Adrenal gland (tissue), 5 donors: ENCODE data around the gene MFAP2.

Experiments
- POLR2A ChIP-seq, 2 donors: fragments of 450-650 bp; IDR thresholded peaks; one replicate each; pipeline ENCODE4 v1.6.1; 2017; ENCODE audit warnings: antibody characterized with exemption in 2 of 2, mild to moderate bottlenecking in 2 of 2, moderate library complexity in 1 of 2
- TF ChIP-seq, protein P1 (sequence below), 6 experiments: fragments of 450-650 bp in 4 of 6; fragments of 200-600 bp in 2 of 6; sonication (generic) in 1 of 6; IDR thresholded peaks; 1 replicate in 5 of 6; 2 replicates in 1 of 6; pipeline versions ENCODE4 v1.5.1 to v1.8.0; 2016 to 2021; ENCODE audit warnings: antibody characterized with exemption in 6 of 6, mild to moderate bottlenecking in 2 of 6, moderate library complexity in 1 of 6
- donor health status: DM: no; HTN: no; CAD: no.

DNA sequence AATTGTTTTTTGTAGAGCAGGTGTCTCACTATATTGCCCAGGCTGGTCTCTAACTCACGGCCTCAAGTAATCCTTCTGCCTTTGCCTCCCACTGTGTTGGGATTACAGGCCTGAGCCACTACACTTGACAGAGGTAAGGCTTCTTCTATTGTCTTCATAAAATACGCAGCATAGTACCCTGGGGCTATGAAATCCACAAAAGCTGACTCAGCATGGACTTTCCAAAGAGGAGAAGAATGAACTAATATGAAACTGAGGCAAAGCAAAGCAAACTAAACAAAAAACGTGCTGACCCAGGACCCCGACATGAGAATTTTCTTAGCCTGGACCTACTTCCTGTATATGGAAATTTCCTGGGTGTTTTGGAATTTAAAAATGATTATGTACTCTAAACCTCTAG lies 49.8 kb upstream of the MFAP2 start:
- TF ChIP-seq POLR2A (IDR thresholded peaks at IDR 0.05) = no peak
- TF ChIP-seq, protein P1, sequence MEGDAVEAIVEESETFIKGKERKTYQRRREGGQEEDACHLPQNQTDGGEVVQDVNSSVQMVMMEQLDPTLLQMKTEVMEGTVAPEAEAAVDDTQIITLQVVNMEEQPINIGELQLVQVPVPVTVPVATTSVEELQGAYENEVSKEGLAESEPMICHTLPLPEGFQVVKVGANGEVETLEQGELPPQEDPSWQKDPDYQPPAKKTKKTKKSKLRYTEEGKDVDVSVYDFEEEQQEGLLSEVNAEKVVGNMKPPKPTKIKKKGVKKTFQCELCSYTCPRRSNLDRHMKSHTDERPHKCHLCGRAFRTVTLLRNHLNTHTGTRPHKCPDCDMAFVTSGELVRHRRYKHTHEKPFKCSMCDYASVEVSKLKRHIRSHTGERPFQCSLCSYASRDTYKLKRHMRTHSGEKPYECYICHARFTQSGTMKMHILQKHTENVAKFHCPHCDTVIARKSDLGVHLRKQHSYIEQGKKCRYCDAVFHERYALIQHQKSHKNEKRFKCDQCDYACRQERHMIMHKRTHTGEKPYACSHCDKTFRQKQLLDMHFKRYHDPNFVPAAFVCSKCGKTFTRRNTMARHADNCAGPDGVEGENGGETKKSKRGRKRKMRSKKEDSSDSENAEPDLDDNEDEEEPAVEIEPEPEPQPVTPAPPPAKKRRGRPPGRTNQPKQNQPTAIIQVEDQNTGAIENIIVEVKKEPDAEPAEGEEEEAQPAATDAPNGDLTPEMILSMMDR (IDR thresholded peaks at IDR 0.05) = no peak
